ENCODE results near the gene ZXDC. TPM values are rescaled to one million over a fixed set of nuclear protein-coding genes. Genes with fewer than 3 reads are reported as not detected.

The ZXDC gene
- total RNA-seq, 1 experiment from 2014 or later, result 61.1 TPM

DNA sequence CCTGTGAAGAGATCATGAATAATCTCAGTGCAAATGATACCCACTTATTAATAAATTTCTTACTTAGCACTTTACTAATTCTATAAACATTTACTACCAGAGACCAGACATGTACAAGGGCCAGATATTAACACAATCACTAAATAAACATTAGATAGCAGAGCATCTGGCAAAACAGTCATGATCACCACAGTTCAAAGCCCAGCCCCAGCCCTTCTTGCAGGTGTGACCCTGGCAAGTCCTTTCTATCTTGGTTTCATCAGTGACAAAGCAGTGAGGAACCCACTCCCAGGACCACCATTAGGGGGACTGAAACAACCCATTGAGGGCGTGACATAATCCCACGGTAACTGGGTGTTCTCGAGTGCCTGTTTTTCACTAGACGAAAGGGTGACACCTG is 11.6 kb downstream of the ZXDC start:
- BruUV-seq (replicated peaks), result no TSS peak
- Histone ChIP-seq H3K4me3 (ENCODE audit: low read depth, low read length, poor library complexity, severe bottlenecking) (no peak overlapping the region), H3K4me1 (ENCODE audit: insufficient read depth, low read length, poor library complexity, severe bottlenecking) (no peaks in the 10 kb centered on the region), H3K9me3 (ENCODE audit: low read depth, low read length, poor library complexity, severe bottlenecking) (no peaks in the 10 kb centered on the region), H3K36me3 (ENCODE audit: insufficient read depth, low read length, poor library complexity, severe bottlenecking) (peaks cover 100% of the 10 kb centered on the region), H3K27ac (ENCODE audit: low read depth, low read length, poor library complexity, severe bottlenecking) (no peak overlapping the region), H3K27me3 (replicated peaks; ENCODE audit: insufficient read depth, low read depth, low read length, poor library complexity) (no peaks in the 10 kb centered on the region)
- no peak for TF ChIP-seq EZH2 (IDR thresholded peaks at IDR 0.05; ENCODE audit: borderline replicate concordance, low read depth, low read length, poor library complexity, severe bottlenecking)
- TF ChIP-seq, protein P1, sequence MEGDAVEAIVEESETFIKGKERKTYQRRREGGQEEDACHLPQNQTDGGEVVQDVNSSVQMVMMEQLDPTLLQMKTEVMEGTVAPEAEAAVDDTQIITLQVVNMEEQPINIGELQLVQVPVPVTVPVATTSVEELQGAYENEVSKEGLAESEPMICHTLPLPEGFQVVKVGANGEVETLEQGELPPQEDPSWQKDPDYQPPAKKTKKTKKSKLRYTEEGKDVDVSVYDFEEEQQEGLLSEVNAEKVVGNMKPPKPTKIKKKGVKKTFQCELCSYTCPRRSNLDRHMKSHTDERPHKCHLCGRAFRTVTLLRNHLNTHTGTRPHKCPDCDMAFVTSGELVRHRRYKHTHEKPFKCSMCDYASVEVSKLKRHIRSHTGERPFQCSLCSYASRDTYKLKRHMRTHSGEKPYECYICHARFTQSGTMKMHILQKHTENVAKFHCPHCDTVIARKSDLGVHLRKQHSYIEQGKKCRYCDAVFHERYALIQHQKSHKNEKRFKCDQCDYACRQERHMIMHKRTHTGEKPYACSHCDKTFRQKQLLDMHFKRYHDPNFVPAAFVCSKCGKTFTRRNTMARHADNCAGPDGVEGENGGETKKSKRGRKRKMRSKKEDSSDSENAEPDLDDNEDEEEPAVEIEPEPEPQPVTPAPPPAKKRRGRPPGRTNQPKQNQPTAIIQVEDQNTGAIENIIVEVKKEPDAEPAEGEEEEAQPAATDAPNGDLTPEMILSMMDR (conservative IDR thresholded peaks at IDR 0.05; ENCODE audit: low read depth, low read length), result no peak
- CTCF ChIA-PET, result no interaction called here
- POLR2A ChIA-PET (ENCODE audit: low non-redundant PET), result no interaction called here
- no peak for DNase-seq (ENCODE audit: low spot score)
- intact Hi-C loops (cut with micrococcal nuclease; ENCODE audit: unreplicated experiment), result no loop called here

DNA sequence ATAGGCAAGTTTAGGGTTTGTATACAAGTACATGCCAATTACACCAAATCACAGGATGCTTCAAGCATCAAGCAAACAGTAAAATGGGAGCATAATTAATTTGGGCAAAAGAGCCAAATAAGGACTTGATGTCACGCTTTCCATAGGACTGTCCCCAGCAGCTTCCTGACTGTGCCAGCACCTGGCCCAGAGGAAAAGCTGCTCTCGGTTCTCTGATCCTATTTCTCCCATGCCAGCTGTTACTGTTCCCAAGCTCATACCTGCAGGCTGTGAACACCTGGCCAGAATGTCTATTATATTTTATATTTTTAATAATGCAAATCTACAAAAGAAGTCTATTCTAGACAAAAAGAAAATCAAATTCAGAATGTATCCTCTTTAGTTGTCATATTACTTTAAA is 12.2 kb downstream of the ZXDC start:
- Histone ChIP-seq H3K27ac (ENCODE audit: low read depth, low read length, poor library complexity, severe bottlenecking) (no peak overlapping the region), H3K9me3 (ENCODE audit: low read depth, low read length, poor library complexity, severe bottlenecking) (no peaks in the 10 kb centered on the region), H3K4me3 (ENCODE audit: low read depth, low read length, poor library complexity, severe bottlenecking) (no peak overlapping the region), H3K4me1 (ENCODE audit: insufficient read depth, low read length, poor library complexity, severe bottlenecking) (no peaks in the 10 kb centered on the region), H3K36me3 (ENCODE audit: insufficient read depth, low read length, poor library complexity, severe bottlenecking) (peaks cover 100% of the 10 kb centered on the region), H3K27me3 (replicated peaks; ENCODE audit: insufficient read depth, low read depth, low read length, poor library complexity) (no peaks in the 10 kb centered on the region)
- CTCF ChIA-PET, result no interaction called here
- no TSS peak for BruUV-seq (replicated peaks)
- DNase-seq (ENCODE audit: low spot score), result no peak
- POLR2A ChIA-PET (ENCODE audit: low non-redundant PET), result no interaction called here
- intact Hi-C loops (cut with micrococcal nuclease; ENCODE audit: unreplicated experiment), result no loop called here
- TF ChIP-seq, protein P1 (conservative IDR thresholded peaks at IDR 0.05; ENCODE audit: low read depth, low read length), result no peak
- TF ChIP-seq EZH2 (IDR thresholded peaks at IDR 0.05; ENCODE audit: borderline replicate concordance, low read depth, low read length, poor library complexity, severe bottlenecking), result no peak

DNA sequence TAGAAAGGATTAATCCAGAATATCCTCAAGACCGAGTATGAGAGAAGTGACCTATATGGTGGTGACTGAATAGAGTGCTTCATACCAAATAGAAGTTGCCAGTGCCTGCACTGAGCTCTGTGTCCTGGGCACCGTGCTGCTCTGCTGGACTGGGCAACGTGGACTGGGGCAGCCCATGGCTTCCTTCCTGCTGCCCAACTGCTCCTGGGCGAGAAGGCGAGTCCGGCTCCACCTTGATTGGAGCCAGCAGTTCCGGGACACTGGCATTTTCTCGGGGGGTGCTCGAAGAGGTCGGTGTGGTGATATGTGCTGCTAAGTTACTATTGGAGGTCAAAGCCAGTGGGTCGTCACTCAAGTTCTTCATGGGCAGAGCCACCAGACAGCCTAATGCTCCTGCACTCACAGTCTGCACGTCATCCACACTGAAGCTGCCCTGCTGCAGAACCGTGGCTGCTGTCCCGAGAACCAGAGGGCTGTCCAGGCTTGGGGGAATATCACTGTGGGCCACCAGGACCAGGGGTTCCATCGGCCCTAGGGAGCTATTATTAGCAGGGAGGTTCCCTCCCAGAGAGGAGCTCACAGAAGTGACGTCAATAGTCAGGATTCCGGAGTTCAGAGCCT is 14.1 kb downstream of the ZXDC start:
- TF ChIP-seq EZH2 (IDR thresholded peaks at IDR 0.05; ENCODE audit: borderline replicate concordance, low read depth, low read length, poor library complexity, severe bottlenecking), result no peak
- TF ChIP-seq, protein P1 (conservative IDR thresholded peaks at IDR 0.05; ENCODE audit: low read depth, low read length), result no peak
- intact Hi-C loops (cut with micrococcal nuclease; ENCODE audit: unreplicated experiment), result no loop called here
- H3K27ac ChIP-seq (ENCODE audit: low read depth, low read length, poor library complexity, severe bottlenecking), result no peak overlapping the region
- ChIA-PET CTCF (no interaction called here), POLR2A (ENCODE audit: low non-redundant PET) (no interaction called here)
- peaks cover 99% of the 10 kb centered on the region for H3K36me3 ChIP-seq (ENCODE audit: insufficient read depth, low read length, poor library complexity, severe bottlenecking)
- H3K27me3 ChIP-seq (replicated peaks; ENCODE audit: insufficient read depth, low read depth, low read length, poor library complexity), result no peaks in the 10 kb centered on the region
- H3K4me1 ChIP-seq (ENCODE audit: insufficient read depth, low read length, poor library complexity, severe bottlenecking), result no peaks in the 10 kb centered on the region
- no TSS peak for BruUV-seq (replicated peaks)
- no peak for DNase-seq (ENCODE audit: low spot score)
- no peaks in the 10 kb centered on the region for H3K9me3 ChIP-seq (ENCODE audit: low read depth, low read length, poor library complexity, severe bottlenecking)
- no peak overlapping the region for H3K4me3 ChIP-seq (ENCODE audit: low read depth, low read length, poor library complexity, severe bottlenecking)
